Stomach (tissue), 4 donors: ENCODE data around the gene NFILZ.

ENCODE experiments used
- CTCF ChIP-seq, 7 experiments: fragments of 450-650 bp in 4 of 7; fragments of 200-600 bp in 3 of 7; sonication (generic) in 3 of 7; IDR thresholded peaks; one replicate each; pipeline ENCODE4 v1.5.1; 2016 to 2019; ENCODE audit warnings: antibody characterized with exemption in 7 of 7, control low read depth in 2 of 7, mild to moderate bottlenecking in 1 of 7
- POLR2A ChIP-seq, 4 donors: fragments of 450-650 bp; IDR thresholded peaks; one replicate each; pipeline ENCODE4 v1.6.1; 2016; ENCODE audit warnings: antibody characterized with exemption in 4 of 4, control low read depth in 2 of 4, mild to moderate bottlenecking in 1 of 4, moderate library complexity in 1 of 4

GRCh38 chr19:8643860-8644653 is 13.6 kb downstream of the NFILZ start:
- TF ChIP-seq CTCF (IDR thresholded peaks at IDR 0.05) (no peak), POLR2A (IDR thresholded peaks at IDR 0.05) (no peak)
